Pons (tissue), 1 donor: ENCODE data around the gene TPRG1L.
A peak's percentile ranks its signal among the peaks of the same experiment; 100 is the strongest.
"Not testable (repeated sequence)": the region's sequence is repeated elsewhere in the genome, so short reads cannot be mapped to it uniquely, and the experiment has no call there.

Experiments
- DNase-seq: peaks from one replicate; pipeline ENCODE4 v3.0.0-alpha.2; 2016; ENCODE audit warnings: low spot score

Gene TPRG1L

GRCh38 chr1:3609016-3609768, 15.6 kb upstream of the TPRG1L start:
- no peak for DNase-seq

GRCh38 chr1:3609769-3610526, 14.9 kb upstream of the TPRG1L start:
- DNase-seq = no peak

DNA sequence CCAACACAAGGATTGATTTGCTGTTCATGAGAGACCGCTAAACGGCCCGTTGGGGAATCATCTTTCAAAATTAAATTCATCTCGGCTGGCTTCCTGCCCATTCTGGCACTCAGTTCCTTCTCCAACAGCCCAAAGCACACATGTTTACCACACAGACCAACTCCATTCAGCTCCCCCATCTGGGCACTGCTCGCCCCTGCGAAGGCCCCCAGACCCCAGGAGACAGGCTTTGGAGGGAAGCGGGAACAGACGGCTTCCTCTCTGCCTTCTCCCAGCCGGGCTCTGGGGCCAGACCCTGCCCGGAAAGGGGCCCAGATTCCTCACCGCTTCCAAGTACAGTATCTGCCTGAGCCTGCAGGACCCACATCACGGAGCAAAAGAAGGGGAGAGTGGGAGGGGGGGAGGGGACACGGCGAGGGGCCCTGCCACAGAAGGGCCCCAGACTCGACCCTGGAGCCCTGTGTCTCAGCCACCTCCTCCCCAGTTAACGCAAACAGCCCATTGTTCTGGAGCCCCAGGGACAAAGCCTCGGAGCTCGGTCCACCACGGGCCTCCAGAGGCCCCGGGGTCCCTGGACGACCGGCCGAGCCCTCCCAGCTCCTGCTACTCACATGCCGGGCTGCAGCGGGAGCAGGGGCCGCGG, 14.2 kb upstream of the TPRG1L start:
- no peak for DNase-seq

- no peak for DNase-seq
Measured at GRCh38 chr1:3611170-3612019, 13.4 kb upstream of the TPRG1L start, which contains the start of gene MEGF6. Gene MEGF6, minus strand, starts transcription at chr1:3611508. Its CDS starts 240 bp downstream, at chr1:3611268.

- DNase-seq = no peak
Measured at GRCh38 chr1:3612123-3612522, 12.7 kb upstream of the TPRG1L start.

DNA sequence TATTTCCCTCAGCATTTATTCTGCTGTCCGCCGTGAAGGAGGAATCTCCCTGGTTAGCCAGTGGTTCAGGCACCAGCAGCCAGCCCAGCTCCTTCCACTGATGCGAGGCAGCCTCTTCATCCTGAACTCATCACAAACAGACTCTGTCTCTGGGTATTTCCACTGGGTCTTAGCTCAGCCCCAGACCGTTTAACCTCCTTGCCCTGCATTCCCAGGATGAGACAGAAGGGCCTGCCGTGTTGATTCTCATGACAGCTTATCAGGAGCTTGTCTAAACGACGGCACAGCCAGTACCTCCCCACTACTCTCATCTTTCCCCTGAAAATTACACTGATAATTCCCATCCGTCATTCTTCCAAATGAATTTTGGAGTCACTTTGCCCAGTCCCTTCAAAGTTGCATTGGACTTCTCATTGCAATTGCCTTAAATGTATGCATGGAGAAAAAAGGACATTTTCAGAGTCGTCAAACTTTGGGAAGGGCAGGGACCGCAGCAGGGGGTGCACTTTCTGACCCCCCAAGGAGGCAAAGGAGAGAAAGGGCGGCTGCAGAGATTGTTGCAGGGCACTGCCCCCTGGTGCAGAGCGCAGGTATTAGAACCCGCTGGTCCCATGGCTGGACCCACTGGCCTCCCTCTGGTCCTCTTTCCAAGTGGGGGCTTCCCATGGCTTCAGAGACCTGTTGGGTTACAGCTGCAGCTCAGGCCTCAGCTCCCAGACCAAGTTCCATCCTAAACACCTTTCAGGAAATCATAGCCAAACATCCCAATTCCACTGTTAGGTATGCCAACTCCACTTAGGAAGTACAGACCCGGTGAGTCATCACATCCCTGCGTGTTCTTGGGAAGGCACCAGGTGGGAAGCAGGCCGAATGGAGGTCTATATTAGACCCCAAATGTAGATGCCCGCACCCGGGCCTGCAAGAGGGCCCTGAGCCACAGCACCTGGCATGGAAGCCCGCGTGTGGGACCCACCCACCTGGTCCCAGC, 9.8 kb upstream of the TPRG1L start:
- no peak for DNase-seq

GRCh38 chr1:3616861-3617260, 8.0 kb upstream of the TPRG1L start:
- DNase-seq = no peak

DNA sequence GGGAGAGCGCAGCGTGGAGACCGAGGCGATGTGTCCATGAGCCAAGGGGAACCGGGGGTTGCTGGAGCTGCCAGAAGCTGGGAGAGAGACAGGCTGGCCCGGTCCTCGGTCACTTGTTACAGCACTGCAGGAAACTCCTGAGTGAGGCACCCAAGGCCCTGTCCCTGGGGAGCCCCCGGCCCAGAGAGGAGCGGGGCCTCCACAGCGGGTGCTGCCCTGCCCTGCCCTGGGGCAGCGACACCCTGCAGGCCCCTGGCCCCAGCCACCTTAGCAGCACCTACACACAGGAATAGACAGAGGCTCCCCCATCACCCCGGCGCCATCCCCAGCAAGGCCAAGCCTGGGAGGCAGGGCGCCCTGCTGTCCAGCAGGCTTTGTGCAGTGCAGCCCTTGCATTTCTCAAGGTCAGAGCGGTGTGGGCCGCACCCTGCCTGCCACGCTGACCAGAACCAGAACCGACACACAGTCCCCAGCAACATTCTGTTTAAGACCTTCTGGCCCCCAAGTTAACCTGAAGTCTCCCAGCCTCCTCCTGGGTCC, 6.9 kb upstream of the TPRG1L start:
- DNase-seq = no peak

DNA sequence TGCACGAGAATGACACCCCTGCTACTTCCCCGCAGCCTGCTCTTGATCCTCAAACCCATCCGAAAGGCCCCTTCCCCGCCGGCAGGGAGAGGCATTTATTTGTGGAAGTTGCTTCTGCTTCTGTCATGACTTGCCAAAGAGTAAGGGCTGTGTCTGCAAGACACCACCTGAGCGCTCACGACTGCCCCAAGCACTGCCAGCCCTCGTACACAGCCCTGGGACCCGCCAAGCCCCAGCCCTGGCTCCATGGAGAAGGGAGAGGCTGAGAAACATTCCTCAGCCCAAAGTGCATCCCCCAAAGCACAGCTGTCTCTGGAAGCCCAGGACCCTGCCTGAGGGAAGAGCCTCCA, 6.3 kb upstream of the TPRG1L start:
- DNase-seq = no peak

DNA sequence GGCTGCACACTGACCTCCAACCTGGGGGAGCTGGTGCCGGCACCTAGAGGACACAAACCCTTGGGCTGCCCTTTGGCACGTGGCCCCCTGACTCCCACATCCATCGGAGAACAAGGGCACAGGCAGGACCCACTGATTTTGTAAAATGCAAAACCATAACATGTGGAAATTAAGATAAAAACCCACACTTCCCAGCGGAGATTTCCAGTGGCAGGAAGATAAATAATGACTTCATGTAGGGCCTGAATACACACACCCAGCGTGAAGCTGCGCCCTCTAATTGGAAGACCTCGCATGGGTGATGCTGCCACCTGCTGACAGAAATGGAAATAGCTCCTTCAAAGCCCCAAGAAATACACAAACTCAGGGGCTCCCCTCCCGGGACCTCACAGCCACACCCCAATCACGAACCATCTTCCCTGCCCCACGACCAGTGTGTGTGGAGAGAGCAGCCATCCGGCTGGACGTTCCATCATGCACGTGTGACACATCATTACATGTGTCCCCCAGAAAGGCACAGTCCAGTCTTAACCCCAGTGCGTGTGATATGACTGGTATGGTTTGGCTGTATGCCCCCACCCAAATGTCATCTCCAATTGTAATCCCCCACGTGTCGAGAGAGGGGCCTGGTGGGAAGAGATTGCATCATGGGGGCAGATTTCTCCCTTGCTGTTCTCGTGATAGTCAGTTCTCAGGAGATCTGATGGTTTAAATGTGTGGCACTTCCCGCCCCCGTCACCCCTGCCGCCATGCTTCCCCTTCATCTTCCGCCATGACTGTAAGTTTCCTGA, 5.7 kb upstream of the TPRG1L start:
- DNase-seq = peak; percentile 87

GRCh38 chr1:3620708-3621107, 4.1 kb upstream of the TPRG1L start:
- no peak for DNase-seq

- DNase-seq = not testable (repeated sequence)
Measured at GRCh38 chr1:3621151-3621671, 3.6 kb upstream of the TPRG1L start.

- not testable (repeated sequence) for DNase-seq
Measured at GRCh38 chr1:3622102-3622501, 2.7 kb upstream of the TPRG1L start.

GRCh38 chr1:3623441-3624199, 1.2 kb upstream of the TPRG1L start:
- no peak for DNase-seq

GRCh38 chr1:3625151-3625907, 514 bp downstream of the TPRG1L start:
- DNase-seq = no peak

- no peak for DNase-seq
Measured at GRCh38 chr1:3626025-3626424, 1.2 kb downstream of the TPRG1L start.

DNA sequence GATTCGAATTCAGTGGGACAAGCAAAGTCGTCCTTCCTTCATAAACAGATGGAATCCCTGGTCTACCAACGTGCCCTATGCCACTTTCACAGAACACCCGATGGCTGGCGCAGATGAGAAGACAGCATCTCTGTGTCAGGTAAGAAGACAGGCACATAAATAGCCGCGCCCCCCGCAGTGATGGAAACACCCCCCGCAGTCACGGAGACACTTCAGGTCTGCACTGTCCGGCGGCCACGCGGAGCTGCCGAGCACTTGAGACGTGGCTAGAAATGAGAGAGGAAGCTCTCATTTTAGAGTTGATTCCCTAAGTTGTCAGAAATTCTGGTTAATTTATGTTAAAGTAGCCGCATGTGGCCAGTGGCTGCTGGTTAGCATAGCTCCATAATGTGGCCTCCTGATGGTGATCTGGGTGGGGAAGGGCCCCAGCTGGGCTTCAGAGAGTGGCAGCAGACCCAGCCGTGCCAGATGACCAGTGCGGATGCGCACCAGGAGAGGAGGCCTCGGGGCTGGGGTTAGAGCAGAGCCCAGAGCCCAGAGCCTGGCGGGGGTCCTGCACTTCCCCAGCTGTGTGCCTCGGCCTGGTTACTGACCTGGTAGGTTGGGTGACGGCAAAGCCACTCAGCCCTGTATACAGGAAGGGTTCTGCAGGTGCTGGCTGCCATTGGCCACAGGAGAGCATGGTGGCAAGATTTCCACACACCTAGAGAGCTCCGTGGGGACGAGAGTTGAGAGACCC, 2.9 kb downstream of the TPRG1L start:
- no peak for DNase-seq
